GM12878 (cell line): ENCODE results near the gene NMRK2. TPM values are rescaled to one million over a fixed set of nuclear protein-coding genes. Genes with fewer than 3 reads are reported as not detected.

Experiments
- microRNA counts: library from miRNA; unstranded; fragments of <30 nt; microRNA quantifications from one replicate; lab custom pipeline; 2016
- microRNA-seq: library from miRNA; unstranded; fragments of <30 nt; microRNA quantifications from one replicate; pipeline ENCODE4, GENCODE V29; 2018
- polyA plus RNA-seq, 11 experiments: library from polyadenylated mRNA; depleted of rRNA in 4 of 11; unstranded in 6 of 11; stranded (reverse) in 5 of 11; fragments of >200 nt; fragmentation: Nextera tagmentation in 4 of 11; fragmentation: Illumina TruSeq in 1 of 11; extraction: Ambion mirVana in 4 of 11; extraction: Trizol in 1 of 11; gene quantifications; 1 replicate in 1 of 11; 2 replicates in 10 of 11; pipeline versions ENCODE4 v1.2.1 to v1.2.3, GENCODE V29; 2011 to 2016; ENCODE audit warnings: inconsistent platforms in 2 of 11, missing spikeins in 2 of 11, low read depth in 1 of 11
- small RNA-seq: library from RNA; depleted of rRNA; stranded (forward); fragments of <200 nt; gene quantifications from one replicate; pipeline ENCODE3, GENCODE V24; 2014
- total RNA-seq, 4 experiments: library from RNA; depleted of rRNA in 3 of 4; stranded (reverse); fragments of >200 nt in 3 of 4; fragmentation: Illumina TruSeq in 1 of 4; extraction: Trizol in 1 of 4; gene quantifications; 2 replicates each; pipeline versions ENCODE4 v1.2.1 to v1.2.3, GENCODE V29; 2013 to 2021

NMRK2 gene
- total and polyA plus RNA-seq, 10 of the 15 experiments (the other 5 are each of a cell fraction or from before 2014, with no cell fraction given) = 0.14 to 0.15 TPM; not detected in 8

MicroRNAs within 50 kb of the gene (microRNA counts, 767-probe panel; counts per million panel counts)
- 55.3 counts per million for microRNA hsa-miR-637 (lab: Ali Mortazavi, UCI)

Small RNAs within 50 kb of the gene (microRNA-seq; reads per million reads assigned to microRNA genes)
- gene MIR637 = not detected

Small RNAs within 50 kb of the gene (small RNA-seq; reads per million reads assigned to genes)
- gene RN7SL202P = not detected
- 36.7 reads per million, percentile 98 among the genes with 10 or more reads in this experiment for gene SNORD37

Other genes starting within 250 kb of the NMRK2 start
Only the 7 nearest of the 16 such genes appear.
- gene MATK, start 146.7 kb upstream of the NMRK2 start, total RNA-seq (2014; rRNA removed) = 1.8 and 1.9 TPM in 2 replicates
- 0.37 and 0.72 TPM in 2 replicates for gene MATK, start 146.7 kb upstream of the NMRK2 start, total RNA-seq (2014; rRNA removed; fragmentation: Illumina TruSeq; extraction: Trizol)
- 1.6 and 1.8 TPM in 2 replicates for gene MATK, start 146.7 kb upstream of the NMRK2 start, total RNA-seq (2021)
- gene MATK, start 146.7 kb upstream of the NMRK2 start, polyA plus RNA-seq (2011; rRNA removed) = 1.4 and 2.2 TPM in 2 replicates
- gene MATK, start 146.7 kb upstream of the NMRK2 start, polyA plus RNA-seq (2014; fragmentation: Illumina TruSeq; extraction: Trizol) = 0.38 TPM in 1 of 2 replicates, not detected in the other
- not detected for gene MATK, start 146.7 kb upstream of the NMRK2 start, polyA plus RNA-seq (2014; fragmentation: Nextera tagmentation; extraction: Ambion mirVana)
- 1.6 TPM in 2 replicates for gene MATK, start 146.7 kb upstream of the NMRK2 start, polyA plus RNA-seq (2014; rRNA removed)
- gene MATK, start 146.7 kb upstream of the NMRK2 start, polyA plus RNA-seq (2016; fragmentation: Nextera tagmentation; extraction: Ambion mirVana) = under 1 TPM; 0.24 to 0.71 TPM
- not detected in 2 replicates for gene ZFR2, start 64.0 kb upstream of the NMRK2 start, total RNA-seq (2014; rRNA removed)
- not detected in 2 replicates for gene ZFR2, start 64.0 kb upstream of the NMRK2 start, total RNA-seq (2014; rRNA removed; fragmentation: Illumina TruSeq; extraction: Trizol)
- 0.18 TPM in 1 of 2 replicates, not detected in the other for gene ZFR2, start 64.0 kb upstream of the NMRK2 start, total RNA-seq (2021)
- not detected in 2 replicates for gene ZFR2, start 64.0 kb upstream of the NMRK2 start, polyA plus RNA-seq (2011; rRNA removed)
- not detected in 2 replicates for gene ZFR2, start 64.0 kb upstream of the NMRK2 start, polyA plus RNA-seq (2014; fragmentation: Illumina TruSeq; extraction: Trizol)
- gene ZFR2, start 64.0 kb upstream of the NMRK2 start, polyA plus RNA-seq (2014; fragmentation: Nextera tagmentation; extraction: Ambion mirVana) = not detected
- not detected in 2 replicates for gene ZFR2, start 64.0 kb upstream of the NMRK2 start, polyA plus RNA-seq (2014; rRNA removed)
- gene ZFR2, start 64.0 kb upstream of the NMRK2 start, polyA plus RNA-seq (2016; fragmentation: Nextera tagmentation; extraction: Ambion mirVana) = not detected
- under 0.01 and 0.05 TPM in 2 replicates for gene ATCAY, start 52.4 kb upstream of the NMRK2 start, total RNA-seq (2014; rRNA removed)
- gene ATCAY, start 52.4 kb upstream of the NMRK2 start, total RNA-seq (2014; rRNA removed; fragmentation: Illumina TruSeq; extraction: Trizol) = 0.05 TPM in 1 of 2 replicates, not detected in the other
- gene ATCAY, start 52.4 kb upstream of the NMRK2 start, total RNA-seq (2021) = not detected in 2 replicates
- gene ATCAY, start 52.4 kb upstream of the NMRK2 start, polyA plus RNA-seq (2011; rRNA removed) = not detected in 2 replicates
- gene ATCAY, start 52.4 kb upstream of the NMRK2 start, polyA plus RNA-seq (2014; fragmentation: Illumina TruSeq; extraction: Trizol) = 0.01 and 0.10 TPM in 2 replicates
- gene ATCAY, start 52.4 kb upstream of the NMRK2 start, polyA plus RNA-seq (2014; fragmentation: Nextera tagmentation; extraction: Ambion mirVana) = under 1 TPM in 1 of 2 experiments, not detected in 1; 0.02 TPM
- gene ATCAY, start 52.4 kb upstream of the NMRK2 start, polyA plus RNA-seq (2014; rRNA removed) = 0.01 and 0.05 TPM in 2 replicates
- gene ATCAY, start 52.4 kb upstream of the NMRK2 start, polyA plus RNA-seq (2016; fragmentation: Nextera tagmentation; extraction: Ambion mirVana) = under 1 TPM; 0.04 TPM
- 35.5 and 39.3 TPM in 2 replicates for gene DAPK3, start 38.0 kb downstream of the NMRK2 start, total RNA-seq (2014; rRNA removed)
- 12.7 and 16.5 TPM in 2 replicates for gene DAPK3, start 38.0 kb downstream of the NMRK2 start, total RNA-seq (2014; rRNA removed; fragmentation: Illumina TruSeq; extraction: Trizol)
- gene DAPK3, start 38.0 kb downstream of the NMRK2 start, total RNA-seq (2021) = 42.1 and 46.4 TPM in 2 replicates
- 8.3 and 22.5 TPM in 2 replicates for gene DAPK3, start 38.0 kb downstream of the NMRK2 start, polyA plus RNA-seq (2011; rRNA removed)
- 3.8 and 17.8 TPM in 2 replicates for gene DAPK3, start 38.0 kb downstream of the NMRK2 start, polyA plus RNA-seq (2014; fragmentation: Illumina TruSeq; extraction: Trizol)
- under 1 TPM; 0.13 to 0.53 TPM for gene DAPK3, start 38.0 kb downstream of the NMRK2 start, polyA plus RNA-seq (2014; fragmentation: Nextera tagmentation; extraction: Ambion mirVana)
- gene DAPK3, start 38.0 kb downstream of the NMRK2 start, polyA plus RNA-seq (2014; rRNA removed) = 45.5 and 50.6 TPM in 2 replicates
- 10 to 100 TPM; 27.2 to 35.2 TPM for gene DAPK3, start 38.0 kb downstream of the NMRK2 start, polyA plus RNA-seq (2016; fragmentation: Nextera tagmentation; extraction: Ambion mirVana)
- gene EEF2, start 52.4 kb downstream of the NMRK2 start, total RNA-seq (2014; rRNA removed) = 2,013 and 2,296 TPM in 2 replicates
- 1,954 and 2,053 TPM in 2 replicates for gene EEF2, start 52.4 kb downstream of the NMRK2 start, total RNA-seq (2014; rRNA removed; fragmentation: Illumina TruSeq; extraction: Trizol)
- 3,487 and 3,491 TPM in 2 replicates for gene EEF2, start 52.4 kb downstream of the NMRK2 start, total RNA-seq (2021)
- gene EEF2, start 52.4 kb downstream of the NMRK2 start, polyA plus RNA-seq (2011; rRNA removed) = 1,026 and 1,259 TPM in 2 replicates
- gene EEF2, start 52.4 kb downstream of the NMRK2 start, polyA plus RNA-seq (2014; fragmentation: Illumina TruSeq; extraction: Trizol) = 1,630 and 2,440 TPM in 2 replicates
- 100 to 1,000 TPM; 513 to 937 TPM for gene EEF2, start 52.4 kb downstream of the NMRK2 start, polyA plus RNA-seq (2014; fragmentation: Nextera tagmentation; extraction: Ambion mirVana)
- 1,584 and 1,859 TPM in 2 replicates for gene EEF2, start 52.4 kb downstream of the NMRK2 start, polyA plus RNA-seq (2014; rRNA removed)
- gene EEF2, start 52.4 kb downstream of the NMRK2 start, polyA plus RNA-seq (2016; fragmentation: Nextera tagmentation; extraction: Ambion mirVana) = 100 to 1,000 TPM; 280 to 285 TPM
- gene PIAS4, start 74.7 kb downstream of the NMRK2 start, total RNA-seq (2014; rRNA removed) = 17.8 and 22.0 TPM in 2 replicates
- gene PIAS4, start 74.7 kb downstream of the NMRK2 start, total RNA-seq (2014; rRNA removed; fragmentation: Illumina TruSeq; extraction: Trizol) = 5.7 and 10.6 TPM in 2 replicates
- 23.2 and 25.1 TPM in 2 replicates for gene PIAS4, start 74.7 kb downstream of the NMRK2 start, total RNA-seq (2021)
- gene PIAS4, start 74.7 kb downstream of the NMRK2 start, polyA plus RNA-seq (2011; rRNA removed) = 2.7 and 7.7 TPM in 2 replicates
- gene PIAS4, start 74.7 kb downstream of the NMRK2 start, polyA plus RNA-seq (2014; fragmentation: Illumina TruSeq; extraction: Trizol) = 5.4 and 9.6 TPM in 2 replicates
- under 1 TPM; 0.13 to 0.40 TPM for gene PIAS4, start 74.7 kb downstream of the NMRK2 start, polyA plus RNA-seq (2014; fragmentation: Nextera tagmentation; extraction: Ambion mirVana)
- gene PIAS4, start 74.7 kb downstream of the NMRK2 start, polyA plus RNA-seq (2014; rRNA removed) = 17.9 and 23.1 TPM in 2 replicates
- gene PIAS4, start 74.7 kb downstream of the NMRK2 start, polyA plus RNA-seq (2016; fragmentation: Nextera tagmentation; extraction: Ambion mirVana) = 10 to 100 TPM; 12.0 to 13.5 TPM
- gene ZBTB7A, start 133.8 kb downstream of the NMRK2 start, total RNA-seq (2014; rRNA removed) = 10.6 and 15.9 TPM in 2 replicates
- 3.2 TPM in 2 replicates for gene ZBTB7A, start 133.8 kb downstream of the NMRK2 start, total RNA-seq (2014; rRNA removed; fragmentation: Illumina TruSeq; extraction: Trizol)
- 40.0 and 42.4 TPM in 2 replicates for gene ZBTB7A, start 133.8 kb downstream of the NMRK2 start, total RNA-seq (2021)
- 0.84 and 2.5 TPM in 2 replicates for gene ZBTB7A, start 133.8 kb downstream of the NMRK2 start, polyA plus RNA-seq (2011; rRNA removed)
- 4.1 and 5.9 TPM in 2 replicates for gene ZBTB7A, start 133.8 kb downstream of the NMRK2 start, polyA plus RNA-seq (2014; fragmentation: Illumina TruSeq; extraction: Trizol)
- gene ZBTB7A, start 133.8 kb downstream of the NMRK2 start, polyA plus RNA-seq (2014; fragmentation: Nextera tagmentation; extraction: Ambion mirVana) = under 1 TPM; 0.26 to 0.73 TPM
- gene ZBTB7A, start 133.8 kb downstream of the NMRK2 start, polyA plus RNA-seq (2014; rRNA removed) = 16.2 and 22.2 TPM in 2 replicates
- 10 to 100 TPM in 1 of 2 experiments, 1 to 10 TPM in 1; 2.0 to 10.1 TPM for gene ZBTB7A, start 133.8 kb downstream of the NMRK2 start, polyA plus RNA-seq (2016; fragmentation: Nextera tagmentation; extraction: Ambion mirVana)